ENCODE data around the gene TBC1D19.

Gene TBC1D19

DNA sequence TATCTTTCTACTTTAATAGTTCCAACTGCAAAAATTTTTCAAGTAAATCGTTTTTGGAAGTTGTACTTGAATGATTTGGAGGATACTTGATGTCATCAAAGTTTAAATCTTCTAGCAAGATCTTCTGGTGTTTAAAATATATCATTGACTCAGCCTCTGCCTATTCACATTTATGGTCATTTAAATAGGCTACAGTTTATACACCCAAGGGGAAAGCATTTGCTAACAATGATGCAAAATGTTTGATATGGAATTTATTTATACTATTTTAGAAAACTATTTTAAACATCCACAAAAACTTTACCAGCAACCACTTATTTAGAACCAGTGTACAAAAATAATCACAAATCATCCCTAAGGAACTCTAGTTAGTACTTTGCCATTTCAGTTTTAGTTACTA, 153.5 kb downstream of the TBC1D19 start:
- no peak for DNase-seq

DNA sequence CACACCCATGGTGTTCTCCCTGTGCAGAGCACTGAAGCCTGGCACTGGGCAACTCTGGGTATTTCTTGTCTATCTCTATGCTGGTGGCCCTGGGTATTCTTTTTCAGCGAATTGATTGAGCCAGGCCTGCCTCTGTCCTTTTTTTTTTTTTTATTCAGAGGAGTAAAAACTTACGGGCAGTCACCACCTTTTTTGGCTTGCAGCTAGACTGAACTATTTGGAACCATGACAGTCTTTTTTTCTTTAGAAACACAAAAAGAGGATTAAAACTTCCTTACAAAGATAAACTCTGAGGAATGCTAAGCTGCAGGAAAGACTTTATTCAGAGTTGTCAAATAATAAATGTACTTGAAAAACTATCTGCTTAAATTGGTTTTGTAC, 157.6 kb downstream of the TBC1D19 start:
- no peak for DNase-seq

DNA sequence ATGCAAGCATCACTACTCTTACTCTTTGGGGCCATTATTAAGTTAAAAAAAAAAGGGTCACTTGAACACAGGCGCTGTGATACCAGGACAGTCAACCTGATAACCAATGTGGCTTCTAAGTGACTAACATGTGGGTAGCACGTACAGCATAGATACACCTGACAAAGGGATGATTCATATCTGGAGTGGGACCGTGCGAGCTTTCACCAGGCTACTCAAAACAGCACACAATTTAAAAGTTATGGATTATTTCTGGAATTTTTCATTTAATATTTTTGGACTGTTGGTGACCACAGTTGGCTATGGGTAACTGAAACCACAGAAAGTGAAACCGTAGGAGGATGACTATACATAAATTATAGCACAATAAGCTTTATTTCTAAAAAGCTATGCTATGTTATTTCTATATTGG, 162.9 kb downstream of the TBC1D19 start:
- DNase-seq = peak; percentile 41

DNA sequence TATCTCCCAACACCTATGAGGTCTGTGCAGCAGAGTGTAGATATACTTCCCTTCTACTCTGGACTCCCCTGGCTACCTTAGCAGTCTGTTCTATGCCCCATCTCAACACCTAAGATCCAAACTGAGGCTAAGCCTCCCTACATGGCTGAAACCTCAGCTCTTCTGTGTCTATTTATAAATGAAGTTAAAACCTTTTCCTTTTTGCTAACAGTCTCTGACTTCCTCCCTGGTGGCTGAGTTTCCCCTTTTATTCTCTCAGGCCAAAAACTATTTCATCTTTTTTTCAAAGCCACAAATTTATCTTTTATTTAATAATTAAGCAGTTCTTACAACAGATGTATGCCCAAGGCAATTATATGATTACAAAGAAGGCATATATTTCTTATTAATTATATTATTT, 164.9 kb downstream of the TBC1D19 start:
- DNase-seq = peak; percentile 54

DNA sequence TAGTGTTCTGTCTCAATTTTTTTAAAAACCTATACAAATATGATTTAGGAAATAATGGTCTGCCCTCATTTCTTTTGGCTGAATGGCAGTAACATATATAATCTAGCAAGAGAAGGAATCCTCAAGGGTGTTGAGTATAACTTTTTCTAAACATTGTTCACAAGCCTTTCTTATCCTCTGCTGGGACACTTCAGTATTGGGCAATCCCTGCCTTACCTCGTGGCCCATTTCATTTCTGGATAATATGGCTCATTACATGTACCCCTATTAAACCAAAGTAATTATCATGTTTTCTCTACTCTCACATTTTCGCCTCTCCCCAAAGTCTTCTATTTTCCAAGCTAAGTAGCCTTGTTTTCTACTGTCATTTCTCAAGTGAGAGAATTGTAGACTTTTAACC, 166.0 kb downstream of the TBC1D19 start:
- no peak for DNase-seq

DNA sequence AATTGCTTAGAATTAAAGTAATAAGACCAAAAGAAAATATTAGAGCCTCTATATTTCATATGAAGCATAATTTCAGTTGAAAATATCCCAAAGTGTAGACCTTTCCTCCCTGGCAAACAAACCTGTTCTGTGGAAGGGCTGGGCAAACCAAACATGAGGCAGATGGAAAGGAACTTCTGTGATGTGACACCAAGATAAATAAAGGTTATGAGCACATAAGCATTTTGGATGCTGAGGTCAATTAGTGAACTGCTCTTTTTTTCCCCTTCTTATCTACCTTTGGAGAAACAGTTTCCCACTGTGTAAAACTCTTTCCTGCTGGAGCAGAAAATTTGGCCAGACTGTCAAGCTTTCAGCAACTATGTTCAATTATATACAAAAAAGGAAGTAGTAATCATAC, 167.1 kb downstream of the TBC1D19 start:
- DNase-seq = no peak

DNA sequence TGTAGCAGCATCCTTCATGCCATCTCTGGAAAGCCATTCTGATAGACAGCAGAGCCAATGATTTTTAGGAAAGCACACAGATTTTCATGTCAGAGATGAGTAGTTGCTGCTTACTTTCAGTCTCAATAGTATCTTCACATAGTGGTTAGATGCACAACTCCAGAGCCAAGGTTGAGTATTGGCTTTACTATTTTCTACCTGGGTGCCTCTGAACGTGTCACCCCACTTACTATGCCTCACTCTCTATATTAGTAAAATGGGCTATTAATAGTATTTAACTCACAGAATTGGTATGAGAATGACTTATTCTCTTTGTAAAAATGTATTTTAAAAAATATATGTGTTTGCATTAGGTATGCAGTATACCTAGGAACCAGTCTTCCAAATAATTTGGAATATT, 168.0 kb downstream of the TBC1D19 start:
- no peak for DNase-seq

DNA sequence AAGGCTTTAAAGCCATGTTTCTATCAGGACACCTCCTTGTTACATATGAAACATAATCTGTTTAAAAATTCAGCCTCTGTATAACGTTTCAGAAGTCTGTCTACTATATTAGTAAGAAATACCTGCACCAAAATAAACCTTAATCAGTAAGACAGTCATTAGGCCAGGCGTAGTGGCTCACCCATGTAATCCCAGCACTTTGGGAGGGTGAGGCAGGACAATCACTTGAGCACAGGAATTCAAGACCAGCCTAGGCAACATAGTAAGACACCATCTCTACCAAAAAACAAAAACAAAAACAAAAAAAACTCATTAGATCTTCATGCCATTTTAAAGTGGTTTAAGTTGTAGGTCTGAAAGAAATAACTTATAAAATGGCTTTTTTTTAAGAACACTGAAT, 169.3 kb downstream of the TBC1D19 start:
- DNase-seq = no peak

DNA sequence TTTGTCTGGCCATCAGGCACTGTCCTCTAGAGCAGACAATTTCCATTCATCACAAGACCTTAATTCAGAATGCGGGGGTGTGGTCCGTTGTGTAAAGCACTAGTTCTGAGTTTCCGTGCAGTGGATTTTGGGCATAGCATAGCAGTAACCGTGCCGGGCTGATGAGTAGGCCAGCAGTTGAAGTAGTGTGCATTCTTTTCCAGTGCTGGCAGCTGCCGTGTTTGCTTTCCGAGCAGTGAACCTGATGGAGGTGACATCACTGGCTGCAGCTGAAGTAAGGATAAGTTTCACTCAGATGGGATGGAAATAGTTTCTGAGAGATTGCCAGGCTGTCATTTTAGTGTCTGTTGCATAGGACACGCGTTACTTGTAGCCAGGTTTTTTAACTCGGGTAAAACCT, 169.7 kb downstream of the TBC1D19 start:
- no peak for DNase-seq

DNA sequence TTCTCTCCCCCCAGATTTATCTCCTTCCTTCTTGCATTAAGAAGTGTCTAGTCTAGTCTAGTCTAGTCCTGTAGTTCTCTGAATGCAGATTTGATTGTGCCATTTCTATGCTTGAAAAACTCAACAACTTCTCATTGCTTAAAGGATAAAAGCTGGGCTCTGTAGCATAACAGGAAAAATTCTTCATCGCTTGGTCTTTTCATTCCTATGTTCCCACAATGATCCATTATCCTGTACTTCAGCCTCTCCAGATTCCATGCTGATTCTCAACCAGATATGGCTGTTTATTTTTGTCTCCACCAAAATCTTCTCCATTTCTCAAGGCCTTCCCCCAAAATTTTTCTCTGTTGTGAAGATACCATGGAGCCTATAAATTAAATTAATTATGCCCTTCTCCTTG, 173.9 kb downstream of the TBC1D19 start:
- no peak for DNase-seq

DNA sequence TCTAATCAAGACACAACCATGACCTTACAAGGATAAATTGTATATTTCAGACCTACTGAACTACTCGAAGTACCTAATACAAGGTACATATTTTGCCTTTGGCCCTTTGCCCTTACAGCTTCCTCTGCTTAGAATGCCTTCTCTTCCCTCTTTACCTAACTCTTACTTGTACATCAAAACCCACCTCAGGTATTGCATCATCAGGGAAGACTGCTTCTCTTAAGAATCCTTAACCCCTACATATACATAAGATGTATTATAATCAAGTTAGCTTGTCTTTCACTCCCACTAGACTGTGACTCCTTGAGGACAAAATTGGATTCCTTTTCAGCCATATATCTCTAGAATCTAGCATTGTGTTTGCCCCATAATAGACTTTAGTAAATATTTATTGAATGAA, 175.0 kb downstream of the TBC1D19 start:
- no peak for DNase-seq

DNA sequence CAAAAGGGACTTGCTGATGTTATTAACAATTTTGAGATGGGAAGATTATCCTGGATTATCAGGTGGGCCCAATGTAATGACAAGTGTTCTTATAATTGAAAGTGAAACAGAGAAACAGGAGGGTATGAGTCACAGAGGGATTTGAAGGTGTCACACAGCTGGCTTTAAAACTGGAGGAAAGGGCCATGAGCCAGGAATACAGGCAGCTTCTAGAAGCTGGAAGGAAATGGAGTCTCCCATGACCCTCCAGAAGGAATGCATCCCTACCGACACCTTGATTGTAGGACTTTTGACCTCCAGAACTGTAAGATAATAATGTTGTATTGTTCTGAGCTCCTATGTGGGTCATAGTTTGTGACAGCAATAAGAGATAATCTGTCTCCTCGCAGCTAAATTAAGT, 178.8 kb downstream of the TBC1D19 start:
- DNase-seq = no peak

DNA sequence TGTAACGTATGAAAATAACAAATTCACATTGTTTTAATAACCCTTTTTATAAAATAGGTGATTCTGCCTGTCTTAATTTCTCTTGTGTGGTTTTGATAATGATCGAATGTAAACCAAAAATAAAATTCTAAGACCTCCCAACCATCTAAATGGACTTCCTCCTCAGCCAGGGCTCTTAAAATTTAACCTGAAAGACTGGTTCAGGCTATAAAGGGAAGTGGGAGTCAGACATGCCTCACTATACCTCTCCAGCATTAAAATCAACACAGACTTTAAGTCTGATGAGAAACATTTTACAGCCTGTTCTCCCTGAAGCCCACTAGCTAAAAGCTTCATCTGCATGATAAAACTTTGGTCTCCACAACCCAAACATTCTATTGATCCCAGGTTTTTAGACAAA, 179.2 kb downstream of the TBC1D19 start:
- DNase-seq = no peak

DNA sequence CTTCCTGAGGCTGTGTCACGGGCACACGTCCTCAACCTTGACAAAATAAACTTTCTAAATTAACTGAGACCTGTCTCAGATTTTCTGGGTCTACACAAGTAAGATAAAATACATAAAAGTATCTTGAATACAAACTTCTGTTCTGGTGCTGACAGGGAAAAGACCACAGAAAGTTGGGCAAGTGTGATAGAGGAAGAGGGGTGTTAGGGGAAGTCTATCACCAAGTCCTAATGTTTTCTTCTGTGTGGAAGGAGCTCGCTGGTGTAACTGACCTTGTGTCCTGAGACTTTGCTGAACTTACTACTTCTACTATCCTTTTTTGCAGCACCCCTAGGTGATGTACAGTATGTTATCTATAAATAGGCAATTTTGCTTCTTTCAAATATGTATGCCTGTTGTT, 179.8 kb downstream of the TBC1D19 start:
- peak; percentile 62 for DNase-seq

DNA sequence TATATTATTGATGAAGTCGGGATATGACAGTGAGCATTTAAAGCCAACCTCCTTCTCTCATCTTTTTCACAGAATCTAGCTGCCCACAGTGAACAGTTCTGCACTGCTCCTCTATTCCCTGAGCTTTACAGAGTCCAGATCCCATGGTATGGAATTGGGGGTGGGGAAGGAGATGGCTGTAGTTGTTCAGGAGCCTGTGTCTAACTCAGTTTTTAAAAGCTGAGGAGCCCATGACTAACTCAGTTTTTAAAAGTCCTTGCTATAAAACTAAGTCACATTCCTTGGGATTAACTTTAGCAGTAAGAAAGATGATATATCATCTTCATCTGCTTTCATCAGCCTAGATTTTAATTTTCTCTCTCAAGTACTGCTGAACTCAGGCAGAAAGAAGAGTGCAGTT, 180.3 kb downstream of the TBC1D19 start:
- no peak for DNase-seq

DNA sequence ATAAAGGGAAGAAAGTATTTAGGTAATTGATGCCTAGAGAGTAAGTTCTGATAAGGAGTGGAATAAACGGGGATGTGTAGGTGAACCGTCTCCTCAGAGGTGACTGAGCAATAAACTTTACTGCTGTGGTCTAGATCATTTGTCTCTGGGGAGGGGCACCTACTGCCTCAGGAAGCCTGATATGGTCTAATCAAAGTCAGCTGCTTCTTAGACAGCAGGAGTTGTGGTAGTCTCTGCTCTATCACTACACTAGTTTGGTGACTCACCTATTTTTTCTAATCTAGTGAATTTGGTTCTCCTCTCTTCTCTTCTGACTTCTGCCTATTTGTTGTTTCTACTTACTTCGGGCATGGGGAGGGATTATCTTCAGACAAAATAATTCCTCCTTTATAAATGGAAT, 181.6 kb downstream of the TBC1D19 start:
- peak; percentile 69 for DNase-seq

DNA sequence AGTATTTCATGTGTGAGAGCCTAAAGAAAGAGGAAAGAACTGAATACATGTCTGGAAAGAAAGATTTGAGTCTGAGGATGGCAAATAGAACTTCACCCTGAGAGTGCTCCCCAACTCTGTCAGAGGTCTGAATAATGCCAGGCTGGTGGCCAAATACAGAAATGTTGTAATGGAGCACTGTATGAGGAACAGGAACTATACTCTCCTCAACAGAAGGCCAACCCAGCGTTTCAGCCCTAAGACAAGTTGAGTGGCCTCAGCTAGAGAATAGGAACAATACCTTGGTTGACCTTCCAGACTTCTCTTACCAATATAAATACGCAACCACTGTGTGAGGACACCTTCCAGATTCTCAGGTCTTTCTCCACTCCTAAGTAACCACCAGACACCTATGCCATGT, 182.3 kb downstream of the TBC1D19 start:
- no peak for DNase-seq

DNA sequence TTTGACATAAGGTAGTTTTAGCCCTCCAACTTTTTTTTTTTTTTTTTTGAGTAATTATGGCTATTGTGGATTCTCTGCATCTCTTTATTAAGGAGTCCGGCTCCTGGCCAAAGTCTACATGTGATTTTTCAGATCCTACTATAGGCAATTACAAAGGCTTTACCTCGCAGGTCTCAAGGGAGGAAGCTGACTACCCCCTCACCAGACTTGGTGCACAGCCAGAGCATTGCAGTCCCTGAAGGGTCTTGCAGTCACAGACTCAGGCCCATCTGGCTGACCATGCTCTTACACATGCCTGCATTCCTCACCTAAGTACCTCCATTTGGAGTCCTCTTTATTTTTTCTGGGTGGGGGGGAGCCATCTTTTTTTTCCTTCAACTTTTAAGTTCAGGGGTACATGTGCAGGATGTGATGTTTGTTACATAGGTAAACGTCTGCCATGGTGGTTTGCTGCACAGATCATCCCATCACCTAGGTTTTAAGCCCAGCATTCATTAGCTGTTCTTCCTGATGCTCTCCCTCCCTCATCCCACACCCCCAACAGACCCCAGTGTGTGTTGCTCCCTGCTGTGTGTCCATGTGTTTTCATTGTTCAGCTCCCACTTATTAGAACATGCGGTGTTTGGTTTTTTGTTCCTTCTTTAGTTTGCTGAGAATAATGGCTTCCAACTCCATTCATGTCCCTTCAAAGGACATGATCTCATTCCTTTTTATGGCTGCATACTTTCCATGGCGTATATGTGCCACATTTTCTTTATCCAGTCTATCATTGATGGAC, 188.4 kb downstream of the TBC1D19 start:
- DNase-seq = no peak

DNA sequence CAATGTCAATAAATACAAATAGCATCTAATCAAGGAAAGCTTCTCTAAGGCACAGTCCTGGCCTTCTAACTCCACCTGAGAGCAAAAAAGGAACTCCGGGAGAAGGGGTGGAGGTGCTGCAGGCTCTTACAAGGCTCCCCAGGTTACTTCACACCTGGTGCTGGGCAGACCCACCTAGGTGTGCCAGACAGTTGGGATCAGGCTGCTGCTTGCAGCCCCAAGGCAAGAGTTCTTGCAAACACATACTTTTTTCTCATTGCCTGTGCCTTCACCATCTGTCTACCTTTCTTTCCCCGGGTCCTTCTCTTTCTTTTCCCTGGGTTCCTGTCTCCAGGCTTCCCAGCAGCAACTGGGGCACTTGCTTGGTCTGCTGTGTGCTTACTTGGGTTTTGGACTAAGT, 195.3 kb downstream of the TBC1D19 start:
- DNase-seq = no peak

DNA sequence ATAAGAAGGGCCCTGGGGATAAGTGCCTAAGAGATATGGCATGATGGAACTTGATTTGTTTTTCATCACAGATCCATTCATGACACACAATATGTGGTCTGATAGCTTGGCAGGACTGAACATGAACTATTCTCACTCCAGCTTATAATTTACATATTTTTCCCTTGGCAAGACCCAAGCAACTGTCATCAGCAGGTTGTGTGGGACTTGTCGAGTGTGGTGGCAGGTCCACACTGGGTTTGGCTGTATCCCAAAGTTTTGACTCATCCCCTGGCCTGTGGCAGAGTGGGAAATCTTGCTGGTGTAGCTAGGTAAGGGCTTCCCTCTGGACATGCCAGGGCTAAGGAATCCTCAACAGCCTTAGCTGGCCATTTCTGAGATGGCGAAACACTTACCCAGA, 195.8 kb downstream of the TBC1D19 start:
- DNase-seq = no peak

DNA sequence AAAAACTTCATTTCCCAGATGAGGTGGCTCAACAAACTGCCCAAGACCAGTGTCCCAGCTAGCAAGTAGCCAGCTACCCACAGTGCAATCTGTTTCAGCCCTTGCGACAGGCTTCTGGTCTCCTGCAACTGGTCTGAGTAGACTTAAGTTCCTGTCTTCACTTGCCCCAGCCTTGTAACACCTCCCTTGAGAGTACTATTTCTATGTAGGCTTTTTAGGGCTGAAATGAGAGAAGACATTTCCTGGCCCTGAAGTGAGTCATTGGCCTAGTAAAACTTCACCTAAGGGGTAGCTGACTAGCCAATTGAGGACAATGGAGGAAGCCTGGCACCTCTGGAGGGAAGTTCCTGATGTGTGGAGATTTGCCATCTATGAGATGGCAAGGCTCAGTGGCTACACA, 196.7 kb downstream of the TBC1D19 start:
- DNase-seq = no peak

DNA sequence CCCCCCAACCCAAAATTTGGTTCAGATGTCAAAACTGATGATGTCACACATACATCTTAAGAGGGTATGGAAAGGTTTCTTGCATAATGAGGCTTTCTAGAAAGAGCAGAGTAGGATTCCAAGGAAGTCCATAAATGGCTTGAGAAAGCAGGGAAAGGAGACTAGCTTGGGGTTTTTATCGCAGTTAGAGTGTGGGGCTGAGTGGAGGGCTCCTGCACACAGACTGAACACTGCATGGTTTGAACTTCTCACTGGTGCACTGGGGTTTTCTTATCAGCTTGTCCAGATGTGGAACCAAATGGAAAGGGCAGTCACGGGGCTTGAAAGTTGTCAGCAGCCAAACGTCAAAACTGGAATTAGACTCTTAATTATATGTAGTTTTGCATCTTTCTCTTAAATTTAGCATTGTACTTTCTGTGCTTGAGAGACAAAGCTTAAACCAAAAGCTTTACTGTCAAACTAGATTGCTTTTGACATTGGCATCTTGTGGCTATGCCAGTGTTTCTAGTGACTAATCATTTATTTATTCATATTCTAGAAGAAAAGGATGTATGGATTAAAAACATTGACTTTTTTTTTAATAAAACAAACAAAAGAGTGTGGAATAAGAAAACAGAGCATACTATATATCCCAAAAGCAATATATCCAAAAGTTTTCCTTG, 198.4 kb downstream of the TBC1D19 start:
- peak; percentile 96 for DNase-seq

DNA sequence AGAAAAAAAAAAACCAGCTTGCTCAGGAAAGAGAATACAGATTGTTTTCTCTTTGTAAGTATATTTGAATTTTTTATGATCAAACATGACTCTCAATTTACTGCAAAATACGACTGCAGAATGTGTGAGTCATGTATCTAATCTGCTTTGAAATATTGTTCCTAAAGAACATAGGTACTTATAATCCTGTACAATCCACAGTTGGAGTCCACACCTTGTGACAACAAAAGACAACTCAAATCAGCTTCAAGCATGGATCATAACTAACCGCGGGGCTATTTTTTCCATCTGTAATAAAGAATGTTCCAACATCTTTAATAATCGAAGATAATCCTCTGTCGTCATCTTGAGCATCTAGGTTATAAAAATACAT, 198.9 kb downstream of the TBC1D19 start:
- DNase-seq = peak; percentile 33

DNA sequence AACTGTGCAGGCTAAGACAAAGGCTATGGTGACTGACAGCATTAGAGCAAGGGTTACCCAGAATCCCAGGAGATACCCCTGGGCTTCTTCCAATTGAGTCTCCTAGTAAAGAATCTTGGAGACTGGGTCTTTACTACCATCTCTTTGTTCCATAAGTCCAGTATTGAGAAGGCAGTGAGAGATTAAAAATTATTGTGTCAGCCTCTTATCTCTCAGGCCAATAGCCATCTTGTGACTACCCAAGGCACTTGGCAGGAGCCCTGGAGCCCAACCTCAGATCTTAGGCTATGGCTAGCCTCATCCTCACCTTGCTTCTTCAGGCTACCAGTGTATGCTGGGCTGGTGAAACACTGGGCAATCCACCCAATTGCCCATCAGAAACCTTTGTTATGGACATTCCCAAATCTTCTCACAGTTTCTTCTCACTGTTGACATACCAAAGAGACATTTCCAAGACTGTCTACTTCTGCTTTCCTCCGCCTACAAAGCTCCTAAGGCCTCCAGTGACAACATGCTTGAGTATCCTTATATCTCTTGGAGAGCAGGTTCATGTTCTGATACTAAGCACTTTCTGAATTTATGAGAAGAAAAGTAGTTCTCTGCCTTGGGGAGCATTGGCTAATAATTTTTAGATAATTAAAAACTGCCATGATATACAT, 200.5 kb downstream of the TBC1D19 start:
- DNase-seq = peak; percentile 58
